HL-60/S4 treated with retinoic acid at 250 ng/mL for 4 days and 3 days (cell line): Measurements from ENCODE around the gene TGM6.

ENCODE experiments used
- in situ Hi-C: fragments of 300-500 bp; cut with MboI; formaldehyde crosslinking; loops from 2 replicates; pipeline ENCODE4 v1.7.0; 2022; ENCODE audit warnings: low sequenced_read_pairs

TGM6 gene

GRCh38 chr20:2476742-2477615 lies 96.3 kb downstream of the TGM6 start:
- in situ Hi-C loops, result no loop called here

GRCh38 chr20:2480381-2480780 lies 99.7 kb downstream of the TGM6 start:
- in situ Hi-C loops, result no loop called here
